Urinary bladder (tissue), 4 donors: ENCODE measurements around the gene ACSS1. TPM values are rescaled to one million over a fixed set of nuclear protein-coding genes. Genes with fewer than 3 reads are reported as not detected.

Experiments
- DNase-seq: peaks from one replicate; pipeline ENCODE4 v3.0.0-alpha.2; 2015; ENCODE audit errors: extremely low spot score
- H3K27ac ChIP-seq: one replicate; pipeline ENCODE4 v1.5.1; 2013; ENCODE audit warnings: low read depth, mild to moderate bottlenecking, moderate library complexity
- H3K36me3 ChIP-seq: one replicate; pipeline ENCODE4 v1.6.1; 2013; ENCODE audit warnings: mild to moderate bottlenecking, moderate library complexity; ENCODE audit not compliant: insufficient read depth
- H3K4me1 ChIP-seq: one replicate; pipeline ENCODE4 v1.6.1; 2013; ENCODE audit warnings: mild to moderate bottlenecking, moderate library complexity; ENCODE audit not compliant: insufficient read depth
- H3K4me3 ChIP-seq: one replicate; pipeline ENCODE4 v1.5.1; 2013; ENCODE audit warnings: low read depth, low read length
- WGBS: extraction: QIAGEN DNeasy Blood & Tissue Kit; methylation state at CpG from one replicate; pipeline ENCODE4 v1.1.7; 2013; 5-methylcytosine and 5-hydroxymethylcytosine counted together
- polyA plus RNA-seq: library from polyadenylated mRNA; stranded (reverse); fragments of 200-250 nt; gene quantifications from one replicate; pipeline ENCODE4 v1.2.3, GENCODE V29; 2013
- total RNA-seq: library from RNA; depleted of rRNA; stranded (reverse); fragments of >200 nt; gene quantifications from one replicate; pipeline ENCODE4 v1.2.3, GENCODE V29; 2014
- donor health status: healthy with polysubstance abuse.
- donor health status: healthy.

The ACSS1 gene
- total and polyA plus RNA-seq, 2 donors: 11.1 to 15.1 TPM

- no peak overlapping the region for H3K4me3 ChIP-seq
- DNase-seq: no peak
- H3K4me1 ChIP-seq: peaks cover 3% of the 10 kb centered on the region
- no peaks in the 10 kb centered on the region for H3K36me3 ChIP-seq
- no peak overlapping the region for H3K27ac ChIP-seq
- WGBS: 93% methylated on average over 16 of the region's 16 CpGs
Measured at GRCh38 chr20:25032065-25032477, 25.9 kb downstream of the ACSS1 start.

GRCh38 chr20:25031241-25031640 lies 26.7 kb downstream of the ACSS1 start:
- Histone ChIP-seq H3K4me1 (peaks cover 3% of the 10 kb centered on the region), H3K4me3 (no peak overlapping the region), H3K27ac (no peak overlapping the region), H3K36me3 (no peaks in the 10 kb centered on the region)
- 74% methylated on average over 3 of the region's 3 CpGs for WGBS
- DNase-seq: no peak

GRCh38 chr20:25030649-25031207 lies 27.2 kb downstream of the ACSS1 start:
- no peak for DNase-seq
- peaks cover 3% of the 10 kb centered on the region for H3K4me1 ChIP-seq
- H3K36me3 ChIP-seq: no peaks in the 10 kb centered on the region
- no peak overlapping the region for H3K4me3 ChIP-seq
- H3K27ac ChIP-seq: no peak overlapping the region
- WGBS: 93% methylated on average over 8 of the region's 8 CpGs

- DNase-seq: no peak
- Histone ChIP-seq H3K4me3 (no peak overlapping the region), H3K4me1 (peaks cover 3% of the 10 kb centered on the region), H3K36me3 (no peaks in the 10 kb centered on the region), H3K27ac (no peak overlapping the region)
- WGBS: 98% methylated on average over 5 of the region's 5 CpGs
Measured at GRCh38 chr20:25030007-25030648, 27.8 kb downstream of the ACSS1 start.

GRCh38 chr20:25025986-25026605 lies 31.8 kb downstream of the ACSS1 start:
- 98% methylated on average over 4 of the region's 4 CpGs for WGBS
- H3K27ac ChIP-seq: no peak overlapping the region
- no peaks in the 10 kb centered on the region for H3K36me3 ChIP-seq
- DNase-seq: no peak
- H3K4me3 ChIP-seq: no peak overlapping the region
- H3K4me1 ChIP-seq: no peaks in the 10 kb centered on the region

GRCh38 chr20:25025091-25025861 lies 32.7 kb downstream of the ACSS1 start:
- WGBS: 88% methylated on average over 14 of the region's 14 CpGs
- Histone ChIP-seq H3K4me1 (no peaks in the 10 kb centered on the region), H3K36me3 (no peaks in the 10 kb centered on the region), H3K4me3 (no peak overlapping the region), H3K27ac (no peak overlapping the region)
- no peak for DNase-seq

GRCh38 chr20:25024171-25024570 lies 33.8 kb downstream of the ACSS1 start:
- DNase-seq: no peak
- no peak overlapping the region for H3K4me3 ChIP-seq
- no peaks in the 10 kb centered on the region for H3K4me1 ChIP-seq
- WGBS: 98% methylated on average over 4 of the region's 4 CpGs
- H3K27ac ChIP-seq: no peak overlapping the region
- H3K36me3 ChIP-seq: no peaks in the 10 kb centered on the region

- Histone ChIP-seq H3K4me3 (no peak overlapping the region), H3K36me3 (no peaks in the 10 kb centered on the region), H3K4me1 (no peaks in the 10 kb centered on the region), H3K27ac (no peak overlapping the region)
- DNase-seq: no peak
- WGBS: 84% methylated on average over 10 of the region's 10 CpGs
Measured at GRCh38 chr20:25023356-25023755, 34.6 kb downstream of the ACSS1 start.

- Histone ChIP-seq H3K36me3 (no peaks in the 10 kb centered on the region), H3K4me3 (no peak overlapping the region), H3K27ac (no peak overlapping the region), H3K4me1 (no peaks in the 10 kb centered on the region)
- WGBS: 83% methylated on average over 11 of the region's 11 CpGs
- DNase-seq: no peak
Measured at GRCh38 chr20:25022680-25023079, 35.3 kb downstream of the ACSS1 start.

GRCh38 chr20:25021336-25021735 lies 36.6 kb downstream of the ACSS1 start:
- DNase-seq: no peak
- H3K27ac ChIP-seq: no peak overlapping the region
- H3K36me3 ChIP-seq: no peaks in the 10 kb centered on the region

GRCh38 chr20:25020901-25021301 lies 37.0 kb downstream of the ACSS1 start:
- no peak overlapping the region for H3K4me3 ChIP-seq
- WGBS: 90% methylated on average over 6 of the region's 6 CpGs
- no peaks in the 10 kb centered on the region for H3K36me3 ChIP-seq
- no peaks in the 10 kb centered on the region for H3K4me1 ChIP-seq
- H3K27ac ChIP-seq: no peak overlapping the region
- DNase-seq: no peak

More at GRCh38 chr20:25021336-25021735, 36.6 kb downstream of the ACSS1 start:
- 95% methylated on average over 6 of the region's 6 CpGs for WGBS
- Histone ChIP-seq H3K4me3 (no peak overlapping the region), H3K4me1 (no peaks in the 10 kb centered on the region)

GRCh38 chr20:25020345-25020744 lies 37.6 kb downstream of the ACSS1 start:
- no peaks in the 10 kb centered on the region for H3K36me3 ChIP-seq
- 97% methylated on average over 5 of the region's 5 CpGs for WGBS
- no peak for DNase-seq
- H3K27ac ChIP-seq: no peak overlapping the region
- no peak overlapping the region for H3K4me3 ChIP-seq
- H3K4me1 ChIP-seq: no peaks in the 10 kb centered on the region

GRCh38 chr20:25019381-25020155 lies 38.4 kb downstream of the ACSS1 start:
- no peaks in the 10 kb centered on the region for H3K36me3 ChIP-seq
- no peak for DNase-seq
- no peak overlapping the region for H3K27ac ChIP-seq
- 84% methylated on average over 16 of the region's 16 CpGs for WGBS
- no peak overlapping the region for H3K4me3 ChIP-seq
- no peaks in the 10 kb centered on the region for H3K4me1 ChIP-seq
